Panc1 (cell line): ENCODE data around the gene GPR55.

Source experiments
- CTCF ChIP-seq: fragments of 450-650 bp; IDR thresholded peaks from 2 replicates; pipeline ENCODE4 v1.5.1; 2017; ENCODE audit warnings: mild to moderate bottlenecking
- POLR2AphosphoS5 ChIP-seq: IDR thresholded peaks from 2 replicates; pipeline ENCODE4 v1.6.1; 2012; ENCODE audit warnings: mild to moderate bottlenecking, low read depth, low read length, moderate library complexity
- SIN3A ChIP-seq: IDR thresholded peaks from 2 replicates; pipeline ENCODE4 v1.6.1; 2012; ENCODE audit warnings: low read depth, mild to moderate bottlenecking, low read length, moderate library complexity, borderline replicate concordance; ENCODE audit not compliant: insufficient read depth
- TF ChIP-seq, protein P1 (sequence below), 2 experiments: IDR thresholded peaks; 2 replicates each; pipeline ENCODE4 v1.6.1; 2011 to 2012; ENCODE audit warnings: low read depth in 2 of 2, control low read depth in 1 of 2, low read length in 1 of 2, mild to moderate bottlenecking in 1 of 2, moderate library complexity in 1 of 2; ENCODE audit not compliant: insufficient read depth in 1 of 2

DNA sequence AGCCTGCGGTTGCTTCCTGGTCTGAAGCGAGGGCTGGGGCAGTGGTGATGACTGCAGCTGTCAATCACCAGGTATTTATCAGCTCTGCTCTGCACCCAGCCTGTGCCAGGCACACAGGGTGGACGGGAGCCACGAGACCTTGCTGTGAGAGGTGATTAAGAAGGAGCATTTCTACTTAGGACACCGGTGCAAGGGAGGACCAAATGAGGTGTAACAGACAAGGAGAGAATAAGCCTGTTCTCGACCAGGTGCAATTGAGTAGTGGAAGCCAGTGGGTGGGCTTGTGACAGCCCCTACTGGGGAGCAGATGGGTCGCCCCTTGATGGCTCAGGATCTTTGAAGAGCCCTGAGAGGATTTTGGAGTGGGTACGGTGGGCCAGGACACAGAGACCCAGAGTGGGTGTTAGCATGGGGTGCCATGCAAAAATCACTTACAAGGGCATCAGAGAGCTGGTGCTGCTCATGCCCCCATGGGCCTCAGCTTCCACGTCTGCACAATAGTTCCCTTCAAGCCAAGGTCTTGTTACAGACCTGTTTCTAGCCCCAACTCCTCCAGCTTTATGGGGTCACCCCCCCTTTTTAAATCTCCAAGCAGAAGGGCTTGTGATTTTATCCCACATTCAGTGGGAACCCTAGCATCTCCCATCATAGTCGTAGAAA is 24.6 kb downstream of the GPR55 start:
- TF ChIP-seq CTCF (no peak), SIN3A (no peak), POLR2AphosphoS5 (no peak)
- TF ChIP-seq, protein P1, sequence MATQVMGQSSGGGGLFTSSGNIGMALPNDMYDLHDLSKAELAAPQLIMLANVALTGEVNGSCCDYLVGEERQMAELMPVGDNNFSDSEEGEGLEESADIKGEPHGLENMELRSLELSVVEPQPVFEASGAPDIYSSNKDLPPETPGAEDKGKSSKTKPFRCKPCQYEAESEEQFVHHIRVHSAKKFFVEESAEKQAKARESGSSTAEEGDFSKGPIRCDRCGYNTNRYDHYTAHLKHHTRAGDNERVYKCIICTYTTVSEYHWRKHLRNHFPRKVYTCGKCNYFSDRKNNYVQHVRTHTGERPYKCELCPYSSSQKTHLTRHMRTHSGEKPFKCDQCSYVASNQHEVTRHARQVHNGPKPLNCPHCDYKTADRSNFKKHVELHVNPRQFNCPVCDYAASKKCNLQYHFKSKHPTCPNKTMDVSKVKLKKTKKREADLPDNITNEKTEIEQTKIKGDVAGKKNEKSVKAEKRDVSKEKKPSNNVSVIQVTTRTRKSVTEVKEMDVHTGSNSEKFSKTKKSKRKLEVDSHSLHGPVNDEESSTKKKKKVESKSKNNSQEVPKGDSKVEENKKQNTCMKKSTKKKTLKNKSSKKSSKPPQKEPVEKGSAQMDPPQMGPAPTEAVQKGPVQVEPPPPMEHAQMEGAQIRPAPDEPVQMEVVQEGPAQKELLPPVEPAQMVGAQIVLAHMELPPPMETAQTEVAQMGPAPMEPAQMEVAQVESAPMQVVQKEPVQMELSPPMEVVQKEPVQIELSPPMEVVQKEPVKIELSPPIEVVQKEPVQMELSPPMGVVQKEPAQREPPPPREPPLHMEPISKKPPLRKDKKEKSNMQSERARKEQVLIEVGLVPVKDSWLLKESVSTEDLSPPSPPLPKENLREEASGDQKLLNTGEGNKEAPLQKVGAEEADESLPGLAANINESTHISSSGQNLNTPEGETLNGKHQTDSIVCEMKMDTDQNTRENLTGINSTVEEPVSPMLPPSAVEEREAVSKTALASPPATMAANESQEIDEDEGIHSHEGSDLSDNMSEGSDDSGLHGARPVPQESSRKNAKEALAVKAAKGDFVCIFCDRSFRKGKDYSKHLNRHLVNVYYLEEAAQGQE (IDR thresholded peaks at IDR 0.05; ENCODE audit: insufficient read depth in 1 of 2, low read depth in 2 of 2, low read length in 1 of 2): no peak
